CD4-positive, alpha-beta T cell treated with Interleukin-6 for 4 hours (primary cell): ENCODE measurements around the gene SV2C.
"Not testable (repeated sequence)": the region's sequence is repeated elsewhere in the genome, so short reads cannot be mapped to it uniquely, and the experiment has no call there.

Experiments
- DNase-seq: peaks from one replicate; pipeline ENCODE4 v3.0.0-alpha.2; 2020; ENCODE audit warnings: mixed read lengths

The SV2C gene

GRCh38 chr5:76351176-76351575, 268.0 kb downstream of the SV2C start:
- no peak for DNase-seq

DNA sequence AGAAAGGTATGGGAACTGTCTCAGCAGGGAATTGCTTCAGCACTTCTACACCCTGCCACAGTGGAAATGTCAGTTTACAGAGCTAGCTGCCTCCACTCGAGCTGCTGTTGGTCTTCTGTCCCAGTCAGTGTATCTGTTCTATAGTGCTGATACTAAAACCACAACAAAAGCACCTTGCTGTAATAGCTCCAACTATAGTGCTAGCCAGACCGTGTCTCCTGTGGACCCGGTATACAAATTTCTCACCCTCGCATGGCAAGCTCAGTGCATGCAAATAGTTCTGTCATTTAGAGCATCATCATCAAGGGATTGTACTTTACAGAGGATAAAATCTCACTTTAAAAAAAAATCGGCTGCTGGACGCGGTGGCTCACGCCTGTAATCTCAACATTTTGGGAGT, 268.4 kb downstream of the SV2C start:
- DNase-seq: no peak

DNA sequence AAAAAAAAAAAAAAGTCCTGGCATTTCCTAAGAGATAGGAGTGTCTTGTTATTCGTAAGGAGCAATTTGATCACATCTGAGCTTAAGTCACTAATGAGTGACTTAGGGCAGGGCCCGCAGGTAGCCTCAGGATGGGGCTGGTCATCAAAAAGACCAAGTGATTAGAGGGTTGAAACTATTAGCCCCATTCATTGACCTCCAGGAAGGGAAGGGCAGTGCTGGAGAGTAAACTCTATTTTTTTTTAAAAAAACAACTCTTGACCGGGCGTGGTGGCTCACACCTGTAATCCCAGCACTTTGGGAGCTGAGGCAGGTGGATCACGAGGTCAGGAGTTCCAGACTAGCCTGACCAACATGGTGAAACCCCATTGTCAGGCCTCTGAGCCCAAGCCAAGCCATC, 273.7 kb downstream of the SV2C start:
- no peak for DNase-seq

DNA sequence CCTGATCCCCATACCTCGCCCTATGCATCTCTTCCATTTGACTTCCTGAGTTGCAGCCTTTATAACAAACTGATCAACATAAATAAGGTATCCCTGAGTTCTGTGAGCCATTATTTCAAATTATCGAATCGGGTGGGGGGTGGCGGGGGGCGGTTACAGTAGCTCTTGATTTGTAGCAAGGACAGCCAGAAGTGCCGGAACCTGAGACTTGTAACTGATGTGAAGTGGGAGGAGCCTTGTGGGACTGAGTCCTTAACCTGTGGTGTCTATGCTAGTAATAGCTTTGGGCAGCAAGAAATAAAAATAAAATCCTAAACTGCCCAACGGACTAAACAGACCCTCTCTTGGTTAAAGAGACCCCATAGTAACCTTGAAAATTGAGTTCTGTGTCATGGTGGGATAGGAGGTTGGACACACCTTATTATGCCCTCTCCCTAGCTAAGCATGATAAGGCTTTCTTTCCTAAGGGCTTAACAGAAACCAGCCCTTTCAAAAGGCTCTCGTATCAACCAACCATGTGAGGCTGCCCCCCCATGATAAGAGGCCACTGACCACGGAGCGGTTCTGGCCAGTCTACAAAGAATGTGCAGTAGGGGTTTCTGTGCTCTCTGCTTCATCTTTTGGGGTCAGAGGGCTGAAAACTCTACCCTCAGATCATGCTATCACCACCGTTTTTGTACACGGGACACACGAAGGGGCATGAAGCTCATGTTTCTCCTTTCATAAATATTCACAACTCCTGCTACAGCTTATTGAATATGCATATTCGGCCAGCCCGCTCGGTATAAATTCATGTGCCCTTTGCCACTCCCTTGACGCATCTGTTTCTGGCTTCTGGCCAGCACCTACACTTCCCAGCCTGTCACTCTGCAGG, 280.4 kb downstream of the SV2C start:
- DNase-seq: peak; percentile 15

GRCh38 chr5:76364226-76364589, 281.0 kb downstream of the SV2C start:
- DNase-seq: no peak

DNA sequence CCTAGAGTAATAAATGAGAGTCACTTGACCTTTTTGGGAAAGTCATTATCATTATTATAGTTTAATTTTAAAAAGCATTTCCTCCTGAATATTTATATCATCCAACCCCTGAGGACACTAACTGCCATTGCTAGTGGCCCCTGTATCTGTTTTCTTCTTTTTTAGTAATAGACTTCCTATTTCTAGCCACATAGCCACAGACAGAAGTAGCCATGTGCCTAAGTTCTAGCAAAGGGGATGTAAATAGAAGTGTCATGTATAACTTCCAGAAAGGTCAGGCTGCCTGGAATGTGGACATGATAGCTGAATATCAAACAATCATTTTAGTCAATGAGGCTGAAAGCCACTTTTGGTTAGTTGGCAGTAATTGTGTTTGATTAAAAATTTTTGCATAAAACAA, 282.4 kb downstream of the SV2C start:
- no peak for DNase-seq

- DNase-seq: no peak
Observed at GRCh38 chr5:76366596-76366995, 283.4 kb downstream of the SV2C start.

DNA sequence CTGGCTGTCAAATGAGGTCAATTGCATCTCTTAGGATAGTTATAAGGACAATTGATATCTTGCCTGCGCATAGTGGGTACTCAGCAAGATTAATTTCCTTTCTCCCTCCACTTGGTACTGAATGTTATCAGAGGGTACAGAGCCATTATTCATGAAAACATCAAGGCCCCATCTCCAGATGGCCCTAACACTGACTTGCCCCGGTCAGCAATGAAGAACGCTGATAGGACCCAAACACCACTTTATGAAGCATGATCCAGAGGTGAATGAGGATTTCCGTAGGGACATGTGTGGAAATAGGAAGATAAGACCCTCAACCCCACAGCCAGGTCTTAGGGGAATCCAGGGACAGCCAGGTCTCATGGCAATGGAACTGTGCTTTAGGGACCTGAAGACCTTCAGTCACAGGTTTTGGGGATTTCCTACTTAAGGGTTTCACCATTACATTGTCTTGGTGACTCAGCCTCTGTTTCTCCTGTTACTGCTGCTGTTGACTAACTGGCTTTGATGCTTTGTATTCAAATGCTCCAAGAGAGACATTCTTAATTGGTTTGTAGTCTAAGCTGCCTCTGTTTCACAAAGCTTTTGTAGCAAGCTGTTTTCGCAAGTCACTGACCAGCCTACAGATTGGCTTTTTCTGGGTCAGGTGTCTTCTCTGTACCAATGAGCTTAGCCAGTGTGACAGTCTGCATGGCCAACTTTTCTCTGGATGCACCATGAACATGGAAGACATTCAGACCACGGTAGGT, 284.6 kb downstream of the SV2C start:
- DNase-seq: no peak

GRCh38 chr5:76368941-76369340, 285.8 kb downstream of the SV2C start:
- DNase-seq: no peak

- not testable (repeated sequence) for DNase-seq
Observed at GRCh38 chr5:76369668-76370067, 286.5 kb downstream of the SV2C start.

GRCh38 chr5:76371960-76372322, 288.8 kb downstream of the SV2C start:
- DNase-seq: no peak

DNA sequence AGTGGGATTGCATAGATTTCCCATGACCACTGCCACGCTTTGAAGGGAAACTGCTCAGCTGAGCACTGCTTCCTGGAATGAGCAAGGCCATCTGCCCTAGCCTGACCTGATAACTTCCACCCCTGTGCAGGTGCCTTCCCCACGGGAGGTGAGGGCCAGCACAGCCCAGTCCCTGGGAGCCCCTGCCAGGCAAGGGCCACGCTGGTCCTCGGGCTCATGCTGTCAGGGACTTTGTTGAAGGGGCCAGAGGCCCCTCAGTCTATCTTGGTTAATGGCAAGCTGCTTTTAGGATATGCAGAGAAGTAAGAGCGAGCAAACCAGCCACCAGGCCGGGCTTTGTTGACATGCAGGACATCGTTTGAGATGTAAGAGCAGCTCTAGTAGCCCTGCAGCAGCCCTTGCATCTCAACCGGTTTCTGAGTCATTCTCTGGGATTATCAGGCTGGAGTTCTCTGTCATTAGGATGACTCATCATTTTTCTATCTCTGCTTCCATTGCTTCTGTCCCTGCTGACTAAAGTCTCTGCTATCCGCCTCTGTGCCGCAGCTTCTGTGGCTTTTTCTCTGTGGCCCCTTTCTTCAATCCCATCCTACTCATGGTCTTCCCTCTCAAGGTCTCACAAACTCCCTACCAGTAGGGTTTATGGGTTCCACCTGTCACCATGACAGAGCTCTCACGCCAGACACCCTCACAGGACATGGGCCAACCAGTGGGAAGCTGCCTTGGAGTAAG, 289.3 kb downstream of the SV2C start:
- no peak for DNase-seq

- no peak for DNase-seq
Observed at GRCh38 chr5:76376148-76376865, 293.1 kb downstream of the SV2C start.

DNA sequence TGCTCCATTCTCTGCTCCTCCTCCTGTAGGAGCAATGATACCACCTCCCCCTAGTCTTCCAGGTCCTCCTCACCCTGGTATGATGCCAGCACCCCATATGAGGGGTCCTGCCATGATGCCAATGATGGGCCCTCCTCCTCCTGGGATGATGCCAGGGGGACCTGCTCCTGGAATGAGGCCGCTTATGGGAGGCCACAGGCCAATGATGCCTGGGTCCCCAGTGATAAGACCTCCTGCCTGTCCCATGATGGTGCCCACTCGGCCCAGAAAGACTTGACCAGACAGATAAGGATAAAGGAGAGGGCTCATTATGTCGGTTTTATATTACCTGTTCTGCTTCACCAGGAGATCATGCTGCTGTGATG, 293.7 kb downstream of the SV2C start:
- no peak for DNase-seq

DNA sequence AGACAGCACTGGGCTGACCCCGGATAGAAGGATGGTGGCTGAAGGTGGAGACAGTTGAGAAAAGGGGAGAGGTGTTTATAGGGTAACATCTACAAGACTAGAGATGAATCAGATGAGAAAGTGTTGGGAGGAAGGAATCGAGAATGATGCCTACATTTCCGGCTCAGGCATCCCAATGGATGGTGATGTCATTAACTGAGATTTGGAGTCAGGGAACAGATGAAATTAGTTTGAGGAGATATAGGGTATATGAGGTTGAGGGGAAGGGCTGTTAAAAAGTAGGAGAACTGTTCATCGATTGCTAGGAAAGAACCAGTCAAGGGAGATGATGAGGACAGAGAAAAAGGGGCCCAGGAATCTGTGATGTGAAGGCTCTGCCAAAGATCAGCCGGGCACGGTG, 295.2 kb downstream of the SV2C start:
- DNase-seq: no peak

DNA sequence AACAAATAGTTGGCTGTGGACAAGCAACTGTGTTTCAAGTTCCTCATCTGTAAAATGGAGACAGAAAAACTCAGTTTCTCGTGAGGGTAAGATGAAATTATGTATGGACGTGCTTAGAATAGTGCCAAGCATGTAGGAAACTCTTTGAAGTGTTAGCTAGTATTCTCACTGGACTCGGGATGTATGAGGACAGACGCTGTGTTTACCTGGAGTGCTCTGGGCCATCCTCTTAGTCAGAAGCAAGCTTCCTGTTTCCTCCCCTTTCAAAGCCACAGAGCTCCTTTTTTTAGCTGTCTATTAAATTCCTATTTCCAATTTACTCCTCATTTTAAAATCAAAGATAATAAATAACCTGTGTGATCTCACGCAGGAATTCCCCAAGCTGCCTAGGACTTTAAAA, 296.1 kb downstream of the SV2C start:
- peak; percentile 29 for DNase-seq

DNA sequence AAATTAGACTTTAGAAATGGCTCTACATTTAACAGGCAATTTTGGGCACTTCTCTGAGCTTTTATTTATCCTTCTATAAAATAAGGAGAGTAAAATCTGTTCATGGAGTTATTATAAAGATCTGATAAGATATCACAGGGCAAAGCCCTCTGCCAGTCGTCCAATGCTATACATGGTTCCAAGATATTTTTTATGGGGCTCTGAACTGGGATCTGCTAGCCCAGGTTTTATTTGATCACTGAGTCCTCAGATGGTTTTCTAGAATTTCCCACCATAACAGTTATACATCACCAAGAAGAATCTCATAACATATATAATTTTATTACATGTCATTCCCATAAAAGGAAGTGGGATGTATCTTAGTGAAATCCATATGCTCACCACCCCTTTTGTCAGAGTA, 296.7 kb downstream of the SV2C start:
- no peak for DNase-seq

- DNase-seq: no peak
Observed at GRCh38 chr5:76380346-76381066, 297.3 kb downstream of the SV2C start.

DNA sequence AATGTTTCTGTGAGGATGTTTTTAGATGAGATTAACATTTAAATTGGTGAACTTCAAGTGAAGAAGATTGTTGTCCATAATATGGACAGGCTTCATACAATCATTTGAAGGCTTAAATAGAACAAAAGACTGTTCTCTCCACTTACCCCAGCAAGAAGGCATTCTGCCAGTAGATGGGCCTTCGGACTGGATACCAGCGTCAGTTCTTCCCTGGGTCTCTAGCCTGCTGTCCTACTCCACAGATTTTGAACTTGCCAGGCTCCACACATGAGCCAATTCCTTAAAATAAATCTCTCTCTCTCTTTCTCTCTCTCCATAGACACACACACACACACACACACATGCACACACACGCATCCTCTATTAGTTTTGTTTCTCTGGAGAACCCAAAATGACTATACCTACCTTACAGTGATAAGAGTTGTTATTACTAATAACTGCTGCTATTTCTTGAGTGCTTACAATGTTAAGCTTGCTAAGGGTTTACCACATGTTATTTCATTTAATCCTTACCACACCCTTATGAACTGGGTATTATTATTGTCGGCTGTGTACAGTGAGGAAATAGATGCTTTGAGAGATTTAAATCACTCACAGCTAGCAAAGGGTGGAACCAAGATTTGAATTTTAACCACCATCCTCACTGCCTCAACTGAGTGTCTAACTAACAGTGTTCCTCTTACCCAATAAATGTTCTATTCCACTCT, 300.1 kb downstream of the SV2C start:
- DNase-seq: no peak

DNA sequence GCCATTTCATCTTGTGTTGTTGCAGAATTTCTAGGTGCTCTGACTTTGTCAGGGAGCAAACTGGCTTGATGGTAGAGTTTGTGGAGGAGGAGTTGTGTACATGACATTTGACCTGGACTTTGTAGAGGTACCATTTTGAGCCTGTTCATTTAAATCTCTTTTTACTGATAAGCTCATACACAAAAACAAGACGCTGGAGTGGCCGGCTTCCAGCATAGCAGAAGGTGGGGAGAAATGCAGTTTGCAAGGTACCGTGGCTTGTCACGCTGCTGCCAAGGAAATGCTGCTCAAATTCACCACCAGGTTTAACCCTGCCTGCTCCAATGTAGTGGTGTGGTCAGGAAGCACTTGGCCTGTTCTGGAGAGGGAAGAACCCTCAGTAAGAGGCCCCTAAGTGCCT, 301.0 kb downstream of the SV2C start:
- DNase-seq: no peak

- peak; percentile 30 for DNase-seq
Observed at GRCh38 chr5:76384705-76385104, 301.5 kb downstream of the SV2C start.

DNA sequence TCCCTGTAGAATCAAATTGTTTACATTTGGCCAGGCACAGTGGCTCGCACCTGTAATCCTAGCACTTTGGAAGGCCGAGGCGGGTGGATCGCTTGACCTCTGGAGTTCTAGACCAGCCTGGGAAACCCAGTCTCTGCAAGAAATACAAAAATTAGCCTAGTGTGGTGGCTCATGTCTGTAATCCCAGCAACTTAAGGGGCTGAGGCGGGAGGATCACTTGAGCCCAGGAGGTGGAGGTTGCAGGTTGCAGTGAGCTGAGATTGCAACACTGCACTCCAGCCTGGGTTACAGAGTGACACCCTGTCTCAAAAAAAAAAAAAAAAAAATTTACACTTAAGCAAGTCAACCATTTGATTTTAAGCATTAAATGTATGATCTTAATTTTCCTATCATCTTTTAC, 302.4 kb downstream of the SV2C start:
- no peak for DNase-seq
